Retinal pigment epithelial cell (primary cell): ENCODE data around the gene SEMA3C.

Experiments used
- DNase-seq: peaks from one replicate; pipeline ENCODE4 v3.0.0-alpha.2; 2010; ENCODE audit warnings: low read depth
- H3K4me3 ChIP-seq: 2 replicates; pipeline ENCODE4 v1.5.1; 2011; ENCODE audit warnings: mild to moderate bottlenecking, low read length, control low read depth, moderate library complexity
- TF ChIP-seq, protein P1 (sequence below): conservative IDR thresholded peaks from 2 replicates; pipeline ENCODE4 v1.5.1; 2011; ENCODE audit warnings: low read depth, low read length, control low read depth, inconsistent platforms

The SEMA3C gene

DNA sequence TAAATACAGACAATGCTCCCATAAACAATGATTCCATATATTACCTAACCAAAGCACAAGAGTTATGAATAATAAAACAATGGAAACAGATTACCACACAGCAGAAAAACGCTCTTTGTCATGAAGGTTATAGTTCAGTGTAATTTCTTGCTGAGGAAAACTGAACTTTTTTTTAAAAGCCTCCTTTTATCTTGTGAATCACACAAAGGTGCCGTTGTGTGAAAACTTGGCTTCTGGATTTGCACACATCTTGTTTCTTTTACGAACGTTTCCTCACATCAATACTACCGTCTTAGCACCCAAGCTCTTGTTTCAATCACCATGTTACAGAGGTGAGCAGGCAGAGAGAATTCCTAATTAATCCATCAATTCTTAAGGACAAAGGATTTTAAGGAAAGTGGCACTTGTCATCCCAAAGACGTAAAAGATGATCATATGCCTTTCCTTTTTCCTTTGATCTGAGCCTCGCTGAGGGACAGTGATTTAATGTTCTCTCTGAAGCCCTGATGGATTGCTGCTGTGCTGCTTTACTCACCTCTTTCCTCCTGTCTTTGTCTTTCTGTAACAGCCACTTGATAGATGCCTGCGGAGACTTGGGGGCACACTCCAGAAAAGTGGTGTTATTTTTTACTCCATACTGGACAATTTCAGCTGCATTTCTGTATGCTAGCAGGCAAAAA lies 170.3 kb downstream of the SEMA3C start:
- H3K4me3 ChIP-seq = no peak overlapping the region
- DNase-seq = no peak

DNA sequence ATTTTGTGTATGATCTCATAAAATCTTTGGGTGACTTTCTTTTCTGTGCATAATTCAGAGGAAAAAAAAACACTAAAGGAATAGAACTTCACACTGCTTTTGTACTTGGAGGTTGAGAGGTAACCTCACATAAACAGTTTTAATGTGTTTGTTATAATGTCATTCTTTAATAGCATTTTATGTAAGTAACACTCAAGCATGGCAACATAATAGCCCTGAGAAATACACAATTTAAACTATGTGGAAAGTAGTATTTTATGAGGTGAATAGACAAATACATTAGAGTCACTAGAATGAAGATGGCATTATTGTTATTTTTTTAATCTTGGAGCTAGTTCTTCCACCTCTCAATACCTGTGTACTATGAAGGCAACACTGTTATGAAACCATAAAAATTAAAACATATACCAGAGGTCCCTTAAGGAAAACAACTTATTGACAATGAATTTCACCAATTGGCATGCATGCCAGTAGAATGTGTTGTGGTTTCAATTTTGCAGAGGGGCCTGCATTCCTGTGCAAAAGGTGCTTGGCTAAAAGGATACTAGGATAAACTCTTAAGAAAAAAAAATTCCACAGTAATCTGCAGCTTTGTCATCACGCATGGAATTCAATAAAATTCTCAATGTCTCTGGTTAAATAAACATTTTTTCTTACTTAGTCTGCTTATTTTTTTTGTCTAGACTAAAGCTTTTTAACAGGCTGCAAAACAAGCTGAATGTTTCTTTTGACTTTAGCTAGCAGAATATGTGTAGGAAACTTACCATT lies 177.9 kb downstream of the SEMA3C start:
- peak; percentile 39 for DNase-seq
- TF ChIP-seq, protein P1, sequence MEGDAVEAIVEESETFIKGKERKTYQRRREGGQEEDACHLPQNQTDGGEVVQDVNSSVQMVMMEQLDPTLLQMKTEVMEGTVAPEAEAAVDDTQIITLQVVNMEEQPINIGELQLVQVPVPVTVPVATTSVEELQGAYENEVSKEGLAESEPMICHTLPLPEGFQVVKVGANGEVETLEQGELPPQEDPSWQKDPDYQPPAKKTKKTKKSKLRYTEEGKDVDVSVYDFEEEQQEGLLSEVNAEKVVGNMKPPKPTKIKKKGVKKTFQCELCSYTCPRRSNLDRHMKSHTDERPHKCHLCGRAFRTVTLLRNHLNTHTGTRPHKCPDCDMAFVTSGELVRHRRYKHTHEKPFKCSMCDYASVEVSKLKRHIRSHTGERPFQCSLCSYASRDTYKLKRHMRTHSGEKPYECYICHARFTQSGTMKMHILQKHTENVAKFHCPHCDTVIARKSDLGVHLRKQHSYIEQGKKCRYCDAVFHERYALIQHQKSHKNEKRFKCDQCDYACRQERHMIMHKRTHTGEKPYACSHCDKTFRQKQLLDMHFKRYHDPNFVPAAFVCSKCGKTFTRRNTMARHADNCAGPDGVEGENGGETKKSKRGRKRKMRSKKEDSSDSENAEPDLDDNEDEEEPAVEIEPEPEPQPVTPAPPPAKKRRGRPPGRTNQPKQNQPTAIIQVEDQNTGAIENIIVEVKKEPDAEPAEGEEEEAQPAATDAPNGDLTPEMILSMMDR = no peak
- no peak overlapping the region for H3K4me3 ChIP-seq

More for the DNA sequence above, 170.3 kb downstream of the SEMA3C start:
- TF ChIP-seq, protein P1 = no peak

DNA sequence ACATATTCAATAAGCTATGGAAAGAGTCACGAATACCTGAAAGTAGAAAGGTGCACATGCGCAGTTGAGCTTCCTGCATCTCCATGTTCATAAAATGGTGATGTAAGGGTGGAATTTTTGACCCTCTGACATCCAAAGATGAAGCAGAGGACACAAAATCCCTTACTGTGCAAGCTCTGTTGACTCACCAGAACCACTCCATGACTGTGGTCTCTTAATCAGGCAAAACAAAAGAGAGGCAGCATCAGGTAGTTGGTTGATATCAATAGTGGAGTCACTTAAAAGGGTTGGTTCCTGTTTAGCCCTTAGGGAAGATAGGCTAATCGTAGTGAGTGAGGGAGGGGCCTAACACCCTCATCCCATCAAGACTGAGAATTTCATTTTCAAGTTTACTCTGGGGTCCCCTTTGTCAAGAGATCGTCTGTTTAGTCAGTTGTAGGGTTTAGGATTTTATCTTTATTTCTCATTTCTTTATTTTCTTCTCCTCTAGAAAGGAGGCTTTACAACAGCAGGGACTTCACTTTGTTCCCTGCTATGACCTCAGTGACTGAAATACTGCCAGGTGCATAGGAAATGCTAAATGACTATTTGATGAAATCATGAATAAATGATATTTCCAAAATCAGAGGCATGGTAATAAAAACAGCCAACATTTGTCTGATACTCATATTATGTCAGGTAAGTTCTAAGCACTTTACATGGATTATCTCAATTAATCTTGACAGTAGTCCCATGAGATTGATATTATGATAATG lies 182.3 kb downstream of the SEMA3C start:
- TF ChIP-seq, protein P1 = no peak

DNA sequence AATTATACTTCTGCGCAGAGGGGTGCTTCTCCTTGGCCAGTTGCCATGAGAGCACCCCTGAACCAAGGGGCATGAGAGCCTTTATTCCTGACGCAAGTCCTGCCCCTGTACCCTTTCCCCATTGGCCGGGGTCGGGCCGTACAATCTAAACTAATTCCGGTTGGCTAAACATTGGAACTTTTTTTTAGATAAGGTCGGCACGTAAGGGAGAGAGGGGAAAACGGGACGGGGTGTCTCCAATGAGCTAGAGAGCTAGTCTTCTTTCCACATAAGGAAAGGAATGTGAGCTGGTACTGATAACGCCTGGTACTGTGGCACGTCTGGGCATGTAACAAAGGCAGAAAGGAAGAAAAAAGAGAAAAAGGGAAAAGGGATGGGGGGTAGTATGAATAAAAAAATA lies 183.5 kb downstream of the SEMA3C start:
- DNase-seq = no peak
- TF ChIP-seq, protein P1 = no peak
- H3K4me3 ChIP-seq = no peak overlapping the region

More for the DNA sequence above, 182.3 kb downstream of the SEMA3C start:
- H3K4me3 ChIP-seq = no peak overlapping the region
- DNase-seq = no peak

DNA sequence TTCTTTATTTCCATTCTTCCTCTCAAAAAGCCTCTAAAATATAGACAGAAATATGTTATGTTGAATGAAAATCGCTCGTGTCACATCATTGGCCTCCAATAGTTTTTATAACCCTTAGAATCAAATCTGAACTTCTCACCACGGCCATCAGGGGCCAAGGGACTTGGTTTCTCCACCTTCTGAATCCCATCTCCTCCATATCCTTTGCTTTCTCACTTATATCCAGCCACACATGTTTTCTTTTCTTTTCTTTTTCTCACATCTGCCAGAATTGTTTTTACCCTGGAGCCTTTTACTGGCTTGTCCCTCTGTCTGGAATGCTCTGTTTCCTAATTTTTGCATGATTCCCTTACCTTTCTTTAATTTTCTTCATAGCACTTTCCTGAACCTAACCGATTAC lies 184.8 kb downstream of the SEMA3C start:
- TF ChIP-seq, protein P1 = no peak
- no peak for DNase-seq
- no peak overlapping the region for H3K4me3 ChIP-seq

DNA sequence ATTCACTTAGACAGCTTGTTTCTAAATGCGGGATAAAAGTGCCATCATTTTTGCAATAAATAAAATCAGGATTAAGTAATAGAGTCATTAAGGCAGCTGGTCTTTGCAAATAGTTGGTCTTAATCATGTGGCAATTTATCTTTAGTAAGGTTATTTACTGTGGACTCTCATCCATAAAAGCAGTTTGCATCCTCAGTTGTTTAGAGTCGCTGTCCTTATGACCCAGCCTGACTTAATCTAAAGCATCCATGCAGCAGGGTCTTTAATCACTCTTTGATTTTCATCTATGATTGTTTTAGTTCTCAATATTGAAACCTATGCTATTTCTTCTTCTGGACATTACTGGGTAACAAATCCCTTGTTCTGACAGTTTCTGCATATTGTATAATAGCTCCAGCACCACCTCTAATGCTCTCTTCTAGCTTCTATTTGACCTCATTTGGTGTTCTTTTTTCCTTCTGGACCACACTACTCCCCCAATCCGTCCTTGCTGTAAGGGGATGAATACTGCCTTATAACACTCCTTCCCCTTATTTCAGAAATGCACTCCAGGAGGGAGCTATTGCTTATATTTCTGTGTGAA lies 185.4 kb downstream of the SEMA3C start:
- TF ChIP-seq, protein P1 = no peak
- DNase-seq = no peak
- H3K4me3 ChIP-seq = no peak overlapping the region
